ENCODE data around the gene EYS.

- TF ChIP-seq CTCF (IDR thresholded peaks at IDR 0.05) (no peak), POLR2A (IDR thresholded peaks at IDR 0.05) (no peak), POLR2AphosphoS5 (IDR thresholded peaks at IDR 0.05) (no peak), EP300 (IDR thresholded peaks at IDR 0.05) (no peak)
Measured at GRCh38 chr6:64889144-64889543, 817.9 kb downstream of the EYS start.

Data from gastroesophageal sphincter (tissue), 3 donors.